B cell (primary cell): Measurements from ENCODE around the gene PPP6R2. TPM values are rescaled to one million over a fixed set of nuclear protein-coding genes. Genes with fewer than 3 reads are reported as not detected.

Experiments used
- ATAC-seq: fragments of 200-7000 bp; cut with Tn5 transposase; one replicate; pipeline ENCODE4 v1.10.0; 2021; ENCODE audit warnings: low read depth, mild to moderate bottlenecking, moderate number of reproducible peaks, moderate library complexity
- CTCF ChIA-PET: fragments of 350-600 bp; sonication (Branson Sonifier 250); formaldehyde crosslinking; loops from one replicate; lab custom pipeline; 2021; ENCODE audit warnings: antibody characterized with exemption, inconsistent platforms; lab: Charles Lee
- POLR2A ChIA-PET: fragments of 350-600 bp; sonication (Branson Sonifier 250); formaldehyde crosslinking; loops from one replicate; lab custom pipeline; 2021; ENCODE audit warnings: antibody characterized with exemption; lab: Charles Lee
- DNase-seq: peaks from one replicate; pipeline ENCODE4 v3.0.0; 2013
- H2AFZ ChIP-seq: 2 replicates; pipeline ENCODE4 v1.6.1; 2012; ENCODE audit warnings: mild to moderate bottlenecking, low read depth, low read length; ENCODE audit not compliant: insufficient read depth, poor library complexity, severe bottlenecking
- H3K27ac ChIP-seq, 2 donors: 1 replicate in 1 of 2; 2 replicates in 1 of 2; pipeline ENCODE4 v1.5.1; 2012 to 2013; ENCODE audit warnings: low read length in 2 of 2, mild to moderate bottlenecking in 2 of 2, moderate library complexity in 1 of 2
- H3K27me3 ChIP-seq, 4 experiments: fragments of 200-600 bp in 1 of 4; sonication (generic) in 1 of 4; replicated peaks in 1 of 4; 1 replicate in 2 of 4; 2 replicates in 2 of 4; pipeline versions ENCODE4 v1.6.1 to v1.7.0; 2013 to 2016; ENCODE audit warnings: low read length in 3 of 4, mild to moderate bottlenecking in 2 of 4, mixed read lengths in 1 of 4, moderate library complexity in 1 of 4; ENCODE audit not compliant: insufficient read depth in 4 of 4, control insufficient read depth in 3 of 4; ENCODE audit errors: control extremely low read depth in 1 of 4
- H3K36me3 ChIP-seq, 2 experiments: replicated peaks in 1 of 2; 1 replicate in 1 of 2; 2 replicates in 1 of 2; pipeline versions ENCODE4 v1.6.1 to v1.7.1; 2013; ENCODE audit warnings: low read length in 1 of 2; ENCODE audit not compliant: insufficient read depth in 2 of 2, control insufficient read depth in 1 of 2; ENCODE audit errors: control extremely low read depth in 1 of 2, extremely low read depth in 1 of 2
- H3K4me1 ChIP-seq, 2 donors: fragments of 200-600 bp in 1 of 2; sonication (generic) in 1 of 2; 1 replicate in 1 of 2; 2 replicates in 1 of 2; pipeline versions ENCODE4 v1.5.1 to v1.6.1; 2013 to 2017; ENCODE audit warnings: low read length in 2 of 2; ENCODE audit not compliant: control insufficient read depth in 2 of 2, insufficient read depth in 2 of 2
- H3K4me2 ChIP-seq: replicated peaks from 2 replicates; pipeline ENCODE3; 2012; ENCODE audit warnings: mild to moderate bottlenecking, low read depth, low read length; ENCODE audit not compliant: poor library complexity, severe bottlenecking
- H3K4me3 ChIP-seq, 5 experiments: fragments of 200-600 bp in 1 of 5; sonication (generic) in 1 of 5; 1 replicate in 3 of 5; 2 replicates in 2 of 5; pipeline versions ENCODE4 v1.5.1 to v1.7.0; 2011 to 2016; ENCODE audit warnings: low read length in 4 of 5, mild to moderate bottlenecking in 4 of 5, low read depth in 2 of 5, control low read depth in 1 of 5, moderate library complexity in 1 of 5; ENCODE audit not compliant: insufficient read depth in 1 of 5; ENCODE audit errors: control extremely low read depth in 1 of 5, extremely low read depth in 1 of 5
- H3K79me2 ChIP-seq: fragments of 200-600 bp; sonication (generic); one replicate; pipeline ENCODE4 v1.6.0; 2016; ENCODE audit warnings: low read length; ENCODE audit not compliant: control insufficient read depth, insufficient read depth
- H3K9ac ChIP-seq: fragments of 200-600 bp; sonication (generic); 2 replicates; pipeline ENCODE4 v1.6.1; 2017; ENCODE audit warnings: mild to moderate bottlenecking, low read length, moderate library complexity
- H3K9me3 ChIP-seq, 3 donors: one replicate each; pipeline versions ENCODE4 v1.6.1 to v1.7.1; 2013; ENCODE audit warnings: low read length in 2 of 3; ENCODE audit not compliant: control insufficient read depth in 2 of 3, insufficient read depth in 1 of 3; ENCODE audit errors: control extremely low read depth in 1 of 3
- H4K20me1 ChIP-seq: 2 replicates; pipeline ENCODE4 v1.6.0; 2012; ENCODE audit warnings: mild to moderate bottlenecking, low read length; ENCODE audit not compliant: insufficient read depth, control insufficient read depth, poor library complexity, severe bottlenecking
- H3K27ac Mint-ChIP-seq: one replicate; pipeline ENCODE4 v1.8.0; 2021; ENCODE audit warnings: mixed read lengths
- H3K27me3 Mint-ChIP-seq: one replicate; pipeline ENCODE4 v1.8.0; 2021; ENCODE audit warnings: mixed read lengths
- H3K4me1 Mint-ChIP-seq: one replicate; pipeline ENCODE4 v1.8.0; 2021; ENCODE audit warnings: mixed read lengths
- H3K4me3 Mint-ChIP-seq: one replicate; pipeline ENCODE4 v1.8.0; 2021; ENCODE audit warnings: mixed read lengths
- H3K9me3 Mint-ChIP-seq: one replicate; pipeline ENCODE4 v1.8.0; 2022; ENCODE audit warnings: mixed read lengths; ENCODE audit not compliant: insufficient read depth
- CTCF ChIP-seq: fragments of 200-600 bp; IDR thresholded peaks from one replicate; pipeline ENCODE4 v1.8.0; 2022; ENCODE audit warnings: antibody characterized with exemption, mild to moderate bottlenecking
- EZH2 ChIP-seq: IDR thresholded peaks from 2 replicates; pipeline ENCODE4 v1.6.1; 2012; ENCODE audit warnings: borderline replicate concordance, low read depth, mild to moderate bottlenecking, moderate library complexity, low read length; ENCODE audit not compliant: insufficient read depth, poor library complexity, severe bottlenecking
- WGBS: methylation state at CpG from one replicate; pipeline ENCODE4 v1.1.5; 2013; ENCODE audit warnings: missing lambda C conversion rate; ENCODE audit not compliant: insufficient coverage; 5-methylcytosine and 5-hydroxymethylcytosine counted together
- intact Hi-C: fragments of 100-400 bp; cut with micrococcal nuclease; formaldehyde crosslinking; loops from one replicate; pipeline ENCODE4 v1.10.0; 2022
- polyA plus RNA-seq: library from polyadenylated mRNA; depleted of rRNA; stranded (reverse); fragments of >200 nt; gene quantifications from 2 replicates; pipeline ENCODE4 v1.2.3, GENCODE V29; 2012
- total RNA-seq, 2 donors: library from RNA; stranded (reverse); fragments of 120-200 nt in 1 of 2; gene quantifications; 1 replicate in 1 of 2; 2 replicates in 1 of 2; pipeline versions ENCODE4 v1.2.3 to v1.2.4, GENCODE V29; 2013 to 2022

The PPP6R2 gene
- total and polyA plus RNA-seq, 2 donors (not counting 1 experiment from before 2014, with no cell fraction given) = 91.4 to 98.7 TPM

- Mint-ChIP-seq H3K4me3 (peak overlapping the region; percentile 89), H3K27ac (peak overlapping the region; percentile 96), H3K27me3 (no peaks in the 10 kb centered on the region), H3K4me1 (peaks cover 73% of the 10 kb centered on the region), H3K9me3 (no peaks in the 10 kb centered on the region)
- H2AFZ ChIP-seq = no peak overlapping the region
- peak overlapping the region; percentile 69 to 90 for H3K27ac ChIP-seq
- H3K79me2 ChIP-seq = peaks cover 72% of the 10 kb centered on the region
- H3K4me2 ChIP-seq = peak overlapping the region; percentile 99
- ChIA-PET POLR2A (interaction anchor here (0.6 to 1.9 kb wide), 5 partner anchors 9 to 275 kb away, joined by 3 to 9 read pairs (median 6); partner anchors contain the start of genes LMF2 and NCAPH2), CTCF (interaction anchor here (0.5 to 2.6 kb wide), 7 partner anchors 9 to 150 kb away, joined by 4 to 20 read pairs (median 7); partner anchors contain the start of gene SCO2)
- no peak for TF ChIP-seq CTCF
- no peak for TF ChIP-seq EZH2
- peak overlapping the region in 2 of 5 experiments; percentile 1 to 31 for H3K4me3 ChIP-seq
- peaks cover 62% of the 10 kb centered on the region for H4K20me1 ChIP-seq
- no peak for ATAC-seq
- no peaks in the 10 kb centered on the region for H3K9me3 ChIP-seq
- no peak for DNase-seq
- H3K4me1 ChIP-seq = peaks cover 65 to 73% of the 10 kb centered on the region in 2 donors
- H3K36me3 ChIP-seq = peaks cover 0 to 23% of the 10 kb centered on the region in 2 experiments
- H3K27me3 ChIP-seq = no peaks in the 10 kb centered on the region
- intact Hi-C loops = loop anchor here (5.0 to 10.0 kb wide), 2 partner anchors 56 to 537 kb away; partner anchors contain the start of gene SCO2
- 69% methylated on average over 13 of the region's 21 CpGs for WGBS
- peak overlapping the region; percentile 53 for H3K9ac ChIP-seq
Observed at GRCh38 chr22:50471197-50471847, 128.2 kb downstream of the PPP6R2 start.

GRCh38 chr22:50471962-50472361 lies 128.8 kb downstream of the PPP6R2 start:
- TF ChIP-seq CTCF (no peak), EZH2 (no peak)
- Histone ChIP-seq H4K20me1 (peaks cover 62% of the 10 kb centered on the region), H3K36me3 (peaks cover 0 to 17% of the 10 kb centered on the region in 2 experiments), H3K9ac (peak overlapping the region; percentile 87), H3K27me3 (no peaks in the 10 kb centered on the region), H3K9me3 (no peaks in the 10 kb centered on the region), H3K4me3 (no peak overlapping the region), H3K4me1 (peaks cover 65 to 73% of the 10 kb centered on the region in 2 donors), H3K27ac (peak overlapping the region; percentile 69 to 90), H2AFZ (no peak overlapping the region), H3K4me2 (peak overlapping the region; percentile 99), H3K79me2 (peaks cover 72% of the 10 kb centered on the region)
- ChIA-PET POLR2A (interaction anchor here (1.2 kb wide), 1 partner anchor 26 kb away, joined by 3 read pairs; no protein-coding TSS in a partner anchor), CTCF (interaction anchor here (0.5 to 2.2 kb wide), 2 partner anchors 19 to 26 kb away, joined by 7 to 16 read pairs; no protein-coding TSS in a partner anchor)
- H3K4me1 Mint-ChIP-seq = peaks cover 69% of the 10 kb centered on the region
- DNase-seq (no peak), ATAC-seq (no peak)
- peak overlapping the region; percentile 89 for H3K4me3 Mint-ChIP-seq
- 86% methylated on average over 5 of the region's 5 CpGs for WGBS
- H3K27me3 Mint-ChIP-seq = no peaks in the 10 kb centered on the region
- H3K9me3 Mint-ChIP-seq = no peaks in the 10 kb centered on the region
- intact Hi-C loops = loop anchor here (5.0 to 10.0 kb wide), 2 partner anchors 55 to 537 kb away; partner anchors contain the start of gene SCO2
- peak overlapping the region; percentile 96 for H3K27ac Mint-ChIP-seq
